ENCODE results near the gene AKR1C4. TPM values are rescaled to one million over a fixed set of nuclear protein-coding genes. Genes with fewer than 3 reads are reported as not detected.
"Not testable (repeated sequence)": the region's sequence is repeated elsewhere in the genome, so short reads cannot be mapped to it uniquely, and the experiment has no call there.

Gene AKR1C4
- total and polyA plus RNA-seq, 10 donors = not detected

DNA sequence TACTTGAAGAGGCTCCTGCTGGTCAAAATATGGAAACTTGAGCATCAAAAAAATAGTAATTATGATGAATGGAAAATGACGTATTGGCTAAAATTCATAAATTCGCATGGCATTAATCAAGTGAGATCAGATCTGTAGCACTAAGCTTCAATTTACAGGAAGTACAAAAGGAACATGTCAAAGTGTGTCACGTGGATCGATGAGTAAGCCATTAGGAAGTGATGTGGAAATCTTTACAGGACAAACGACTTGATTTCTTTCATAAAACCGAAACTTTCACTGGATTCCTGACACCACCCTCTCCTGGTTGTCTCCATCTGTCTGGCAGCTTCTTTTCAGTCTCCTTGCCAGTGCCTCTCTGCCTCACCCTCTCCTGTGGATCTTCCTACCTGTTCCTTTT, 37.5 kb upstream of the AKR1C4 start:
- Histone ChIP-seq H3K4me1 (no peaks in the 10 kb centered on the region), H3K27me3 (replicated peaks in 1 of 7) (no peaks in the 10 kb centered on the region), H3K9me3 (peaks cover 3 to 39% (median 25%) of the 10 kb centered on the region in 8 donors), H3K4me3 (no peak overlapping the region), H3K36me3 (no peaks in the 10 kb centered on the region), H3K27ac (no peak overlapping the region)
- intact Hi-C loops (cut with DNase I; ENCODE audit: low total_unique reads) = no loop called here
- WGBS, 5 donors = 63 to 83% (median 69%) methylated on average over 6 of the region's 6 CpGs
- no peak for DNase-seq
- TF ChIP-seq POLR2AphosphoS5 (IDR thresholded peaks at IDR 0.05) (no peak), POLR2A (IDR thresholded peaks at IDR 0.05) (no peak)
- TF ChIP-seq, protein P1, sequence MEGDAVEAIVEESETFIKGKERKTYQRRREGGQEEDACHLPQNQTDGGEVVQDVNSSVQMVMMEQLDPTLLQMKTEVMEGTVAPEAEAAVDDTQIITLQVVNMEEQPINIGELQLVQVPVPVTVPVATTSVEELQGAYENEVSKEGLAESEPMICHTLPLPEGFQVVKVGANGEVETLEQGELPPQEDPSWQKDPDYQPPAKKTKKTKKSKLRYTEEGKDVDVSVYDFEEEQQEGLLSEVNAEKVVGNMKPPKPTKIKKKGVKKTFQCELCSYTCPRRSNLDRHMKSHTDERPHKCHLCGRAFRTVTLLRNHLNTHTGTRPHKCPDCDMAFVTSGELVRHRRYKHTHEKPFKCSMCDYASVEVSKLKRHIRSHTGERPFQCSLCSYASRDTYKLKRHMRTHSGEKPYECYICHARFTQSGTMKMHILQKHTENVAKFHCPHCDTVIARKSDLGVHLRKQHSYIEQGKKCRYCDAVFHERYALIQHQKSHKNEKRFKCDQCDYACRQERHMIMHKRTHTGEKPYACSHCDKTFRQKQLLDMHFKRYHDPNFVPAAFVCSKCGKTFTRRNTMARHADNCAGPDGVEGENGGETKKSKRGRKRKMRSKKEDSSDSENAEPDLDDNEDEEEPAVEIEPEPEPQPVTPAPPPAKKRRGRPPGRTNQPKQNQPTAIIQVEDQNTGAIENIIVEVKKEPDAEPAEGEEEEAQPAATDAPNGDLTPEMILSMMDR (IDR thresholded peaks at IDR 0.05 in 8 of 11, conservative IDR thresholded peaks at IDR 0.05 in 3 of 11) = no peak

DNA sequence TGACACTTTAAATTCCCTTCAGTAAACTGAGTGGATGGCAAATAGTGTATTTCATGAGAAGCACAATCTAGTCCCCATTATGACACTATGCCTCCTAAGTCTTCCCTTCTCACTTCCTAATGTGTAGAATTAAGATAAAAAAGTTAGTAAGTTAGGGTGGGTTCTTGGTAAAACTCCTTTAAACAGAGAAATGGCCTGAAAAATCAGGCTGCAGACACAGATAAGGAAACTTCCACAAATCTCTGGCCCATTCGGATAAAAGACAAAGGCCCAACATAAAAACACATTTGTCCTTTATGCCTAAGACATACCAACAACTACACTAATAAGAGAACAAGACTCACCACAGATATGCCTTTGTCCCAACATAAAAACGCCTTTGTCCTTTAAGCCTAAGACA, 33.1 kb upstream of the AKR1C4 start:
- no peak overlapping the region for H3K4me3 ChIP-seq
- 56 to 77% (median 73%) methylated on average over 2 of the region's 2 CpGs for WGBS, 5 donors
- no peaks in the 10 kb centered on the region for H3K36me3 ChIP-seq
- no peaks in the 10 kb centered on the region for H3K4me1 ChIP-seq
- TF ChIP-seq, protein P1 (IDR thresholded peaks at IDR 0.05 in 8 of 11, conservative IDR thresholded peaks at IDR 0.05 in 3 of 11) = no peak
- TF ChIP-seq POLR2A (IDR thresholded peaks at IDR 0.05) (no peak), POLR2AphosphoS5 (IDR thresholded peaks at IDR 0.05) (no peak)
- intact Hi-C loops (cut with DNase I; ENCODE audit: low total_unique reads) = no loop called here
- no peak for DNase-seq
- peaks cover 20 to 83% (median 68%) of the 10 kb centered on the region in 8 donors for H3K9me3 ChIP-seq
- H3K27me3 ChIP-seq (replicated peaks in 1 of 7) = no peaks in the 10 kb centered on the region
- no peak overlapping the region for H3K27ac ChIP-seq

DNA sequence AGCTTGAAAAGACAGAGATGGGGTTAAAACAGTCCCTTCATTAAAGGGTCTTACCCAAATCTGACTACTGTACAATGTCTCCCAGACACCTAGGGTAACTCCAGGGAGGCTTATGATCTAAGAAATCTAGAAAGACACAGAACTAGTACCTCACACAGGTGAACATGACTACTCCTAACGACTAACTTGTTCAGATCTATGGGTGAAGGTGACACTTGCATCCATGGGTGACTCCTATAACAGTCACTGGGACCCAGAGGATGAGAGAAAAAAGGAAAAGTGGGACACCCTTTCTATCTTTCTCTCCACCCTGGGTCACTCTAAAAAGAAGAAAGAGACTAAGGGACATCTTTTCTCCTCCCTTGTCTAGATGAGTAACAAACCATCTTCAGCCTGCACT, 30.9 kb upstream of the AKR1C4 start:
- WGBS, 5 donors = 0 to 7% (median 2%) methylated on average over 1 of the region's 1 CpG
- H3K27ac ChIP-seq = no peak overlapping the region
- H3K36me3 ChIP-seq = no peaks in the 10 kb centered on the region
- H3K4me3 ChIP-seq = no peak overlapping the region
- TF ChIP-seq, protein P1 (IDR thresholded peaks at IDR 0.05 in 8 of 11, conservative IDR thresholded peaks at IDR 0.05 in 3 of 11) = no peak
- TF ChIP-seq POLR2A (IDR thresholded peaks at IDR 0.05) (no peak), POLR2AphosphoS5 (IDR thresholded peaks at IDR 0.05) (no peak)
- no peak for DNase-seq
- H3K9me3 ChIP-seq = peaks cover 20 to 86% (median 70%) of the 10 kb centered on the region in 8 donors
- intact Hi-C loops (cut with DNase I; ENCODE audit: low total_unique reads) = no loop called here
- no peaks in the 10 kb centered on the region for H3K27me3 ChIP-seq (replicated peaks in 1 of 7)
- H3K4me1 ChIP-seq = no peaks in the 10 kb centered on the region

DNA sequence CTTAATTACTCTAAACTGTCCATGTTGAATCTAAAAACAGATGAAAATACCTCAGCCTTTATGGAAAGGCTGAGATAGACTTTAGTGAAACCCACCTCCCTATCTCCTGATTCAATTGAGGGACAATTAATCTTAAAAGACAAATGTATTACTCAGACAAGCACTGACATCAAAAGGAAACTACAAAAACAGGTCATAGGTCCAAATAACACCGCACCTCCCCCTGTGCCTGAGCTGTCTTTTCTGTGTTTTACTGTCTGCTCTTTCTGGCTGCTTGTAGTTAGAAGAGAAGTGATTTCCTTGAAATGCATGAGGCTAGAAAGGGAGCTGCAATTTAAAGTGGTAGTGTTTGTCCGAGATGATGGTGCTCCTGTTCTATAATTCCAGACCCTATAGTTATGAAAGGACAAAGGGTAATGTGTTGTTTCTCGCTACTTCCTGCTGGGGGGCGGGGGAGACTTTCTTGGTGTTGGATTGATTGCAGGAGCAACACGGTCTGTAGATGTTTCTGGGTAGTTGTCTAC, 27.7 kb upstream of the AKR1C4 start:
- intact Hi-C loops (cut with DNase I; ENCODE audit: low total_unique reads) = no loop called here
- TF ChIP-seq, protein P1 (IDR thresholded peaks at IDR 0.05 in 8 of 11, conservative IDR thresholded peaks at IDR 0.05 in 3 of 11) = no peak
- TF ChIP-seq POLR2AphosphoS5 (IDR thresholded peaks at IDR 0.05) (no peak), POLR2A (IDR thresholded peaks at IDR 0.05) (no peak)
- Histone ChIP-seq H3K27me3 (replicated peaks in 1 of 7) (no peaks in the 10 kb centered on the region), H3K36me3 (no peaks in the 10 kb centered on the region), H3K27ac (no peak overlapping the region), H3K9me3 (peaks cover 19 to 55% (median 47%) of the 10 kb centered on the region in 8 donors), H3K4me1 (no peaks in the 10 kb centered on the region), H3K4me3 (no peak overlapping the region)
- 60 to 79% (median 70%) methylated on average over 5 of the region's 5 CpGs for WGBS, 5 donors
- no peak for DNase-seq

DNA sequence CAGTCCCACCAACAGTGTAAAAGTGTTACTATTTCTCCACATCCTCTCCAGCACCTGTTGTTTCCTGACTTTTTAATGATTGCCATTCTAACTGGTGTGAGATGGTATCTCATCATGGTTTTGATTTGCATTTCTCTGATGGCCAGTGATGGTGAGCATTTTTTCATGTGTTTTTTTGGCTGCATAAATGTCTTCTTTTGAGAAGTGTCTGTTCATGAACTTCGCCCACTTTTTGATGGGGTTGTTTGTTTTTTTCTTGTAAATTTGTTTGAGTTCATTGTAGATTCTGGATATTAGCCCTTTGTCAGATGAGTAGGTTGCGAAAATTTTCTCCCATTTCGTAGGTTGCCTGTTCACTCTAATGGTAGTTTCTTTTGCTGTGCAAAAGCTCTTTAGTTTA, 21.1 kb upstream of the AKR1C4 start:
- 88 to 99% (median 89%) methylated on average over 2 to 3 of the region's 3 CpGs for WGBS, 5 donors

DNA sequence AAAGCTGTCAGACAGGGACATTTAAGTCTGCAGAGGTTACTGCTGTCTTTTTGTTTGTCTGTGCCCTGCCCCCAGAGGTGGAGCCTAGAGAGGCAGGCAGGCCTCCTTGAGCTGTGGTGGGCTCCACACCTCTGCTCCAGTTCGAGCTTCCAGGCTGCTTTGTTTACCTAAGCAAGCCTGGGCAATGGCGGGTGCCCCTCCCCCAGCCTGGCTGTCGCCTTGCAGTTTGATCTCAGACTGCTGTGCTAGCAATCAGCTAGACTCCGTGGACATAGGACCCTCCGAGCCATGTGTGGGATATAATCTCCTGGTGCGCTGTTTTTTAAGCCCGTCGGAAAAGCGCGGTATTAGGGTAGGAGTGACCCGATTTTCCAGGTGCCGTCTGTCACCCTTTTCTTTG, 16.1 kb upstream of the AKR1C4 start:
- 86 to 90% (median 88%) methylated on average over 11 to 12 of the region's 12 CpGs for WGBS, 5 donors
- H3K27me3 ChIP-seq (replicated peaks in 1 of 7); H3K4me1 ChIP-seq; H3K36me3 ChIP-seq; H3K9me3 ChIP-seq; H3K27ac ChIP-seq; H3K4me3 ChIP-seq; DNase-seq; intact Hi-C loops (cut with DNase I; ENCODE audit: low total_unique reads): not testable (repeated sequence)

More for the DNA sequence above, 21.1 kb upstream of the AKR1C4 start:
- DNase-seq; H3K36me3 ChIP-seq; H3K4me1 ChIP-seq; H3K9me3 ChIP-seq; H3K27me3 ChIP-seq (replicated peaks in 1 of 7); H3K27ac ChIP-seq; intact Hi-C loops (cut with DNase I; ENCODE audit: low total_unique reads); H3K4me3 ChIP-seq: not testable (repeated sequence)
